Osteoblast (primary cell): ENCODE results near the gene CSTPP1. TPM values are rescaled to one million over a fixed set of nuclear protein-coding genes. Genes with fewer than 3 reads are reported as not detected.
"Not testable (repeated sequence)": the region's sequence is repeated elsewhere in the genome, so short reads cannot be mapped to it uniquely, and the experiment has no call there.

ENCODE experiments used
- DNase-seq: peaks from one replicate; pipeline ENCODE4 v3.0.0; 2011; ENCODE audit warnings: low spot score, mixed read lengths; ENCODE audit not compliant: insufficient read length; ENCODE audit errors: missing footprints
- H2AFZ ChIP-seq: 2 replicates; pipeline ENCODE4 v1.6.0; 2011; ENCODE audit warnings: mild to moderate bottlenecking, low read length
- H3K27ac ChIP-seq: 2 replicates; pipeline ENCODE4 v1.5.1; 2011; ENCODE audit warnings: mild to moderate bottlenecking, low read depth, low read length, moderate library complexity
- H3K27me3 ChIP-seq: 2 replicates; pipeline ENCODE4 v1.6.0; 2012; ENCODE audit warnings: mild to moderate bottlenecking, control low read depth, inconsistent platforms, low read length, moderate library complexity; ENCODE audit not compliant: insufficient read depth
- H3K36me3 ChIP-seq: 2 replicates; pipeline ENCODE4 v1.5.1; 2011; ENCODE audit warnings: mild to moderate bottlenecking, low read length, control low read depth, moderate library complexity; ENCODE audit not compliant: insufficient read depth
- H3K4me1 ChIP-seq: 2 replicates; pipeline ENCODE4 v1.5.1; 2011; ENCODE audit warnings: mild to moderate bottlenecking, low read length, control low read depth, moderate library complexity; ENCODE audit not compliant: insufficient read depth
- H3K4me2 ChIP-seq: 2 replicates; pipeline ENCODE4 v1.6.0; 2011; ENCODE audit warnings: mild to moderate bottlenecking, low read length; ENCODE audit not compliant: insufficient read depth
- H3K4me3 ChIP-seq: fragments of 200-600 bp; sonication (generic); 3 replicates; pipeline ENCODE4 v1.5.1; 2012; ENCODE audit warnings: mild to moderate bottlenecking, low read length, inconsistent platforms; ENCODE audit not compliant: insufficient read depth
- H3K79me2 ChIP-seq: 2 replicates; pipeline ENCODE4 v1.6.0; 2012; ENCODE audit warnings: mild to moderate bottlenecking, low read length, control low read depth, inconsistent platforms; ENCODE audit not compliant: insufficient read depth
- H3K9me3 ChIP-seq: 2 replicates; pipeline ENCODE4 v1.5.1; 2011; ENCODE audit warnings: low read depth, low read length, control low read depth
- H4K20me1 ChIP-seq: 2 replicates; pipeline ENCODE4 v1.6.0; 2012; ENCODE audit warnings: mild to moderate bottlenecking, low read length, control low read depth; ENCODE audit not compliant: insufficient read depth
- CTCF ChIP-seq: IDR thresholded peaks from 2 replicates; pipeline ENCODE4 v1.5.1; 2011; ENCODE audit warnings: mild to moderate bottlenecking, low read depth, low read length, moderate library complexity; ENCODE audit errors: extremely low read depth
- total RNA-seq: library from RNA; depleted of rRNA; stranded (reverse); fragments of >200 nt; gene quantifications from 2 replicates; pipeline ENCODE4 v1.2.3, GENCODE V29; 2012

Gene CSTPP1
- total RNA-seq, 1 donor, result 27.1 TPM

DNA sequence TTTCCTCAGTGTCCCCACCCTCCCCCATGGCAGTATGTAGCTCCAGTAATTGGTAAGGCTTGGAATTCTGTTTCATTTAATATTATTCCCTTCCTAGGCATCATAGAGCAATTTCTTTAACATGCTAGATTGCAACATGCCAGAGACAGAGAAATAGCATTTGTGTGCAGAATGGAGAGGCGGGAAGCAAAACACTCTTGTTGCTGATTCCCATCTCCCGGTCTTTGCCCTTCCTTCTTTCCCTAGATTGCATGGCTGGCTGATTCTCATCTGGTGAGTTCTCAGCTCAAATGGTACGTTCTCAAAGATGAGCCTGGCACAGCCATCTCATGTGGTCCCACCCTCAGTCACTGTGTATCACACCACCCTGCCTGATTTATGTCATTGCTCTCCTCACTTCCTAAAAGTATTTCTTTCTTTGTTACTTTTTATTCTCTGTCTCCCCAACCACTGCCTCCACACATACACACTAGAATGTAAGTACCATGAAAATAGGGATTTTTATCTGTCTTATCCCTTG lies 173.2 kb downstream of the CSTPP1 start:
- no peak overlapping the region for H2AFZ ChIP-seq
- no peaks in the 10 kb centered on the region for H3K79me2 ChIP-seq

GRCh38 chr11:47111318-47111804 lies 174.8 kb downstream of the CSTPP1 start:
- Histone ChIP-seq H3K79me2 (no peaks in the 10 kb centered on the region), H3K27me3 (no peaks in the 10 kb centered on the region), H3K36me3 (no peaks in the 10 kb centered on the region), H3K4me2 (no peak overlapping the region), H3K27ac (no peak overlapping the region), H3K4me3 (no peak overlapping the region), H3K9me3 (no peaks in the 10 kb centered on the region), H4K20me1 (peaks cover 7% of the 10 kb centered on the region), H3K4me1 (no peaks in the 10 kb centered on the region), H2AFZ (no peak overlapping the region)
- no peak for DNase-seq
- TF ChIP-seq CTCF, result no peak

More for the DNA sequence above, 173.2 kb downstream of the CSTPP1 start:
- no peak for TF ChIP-seq CTCF
- H3K36me3 ChIP-seq, result no peaks in the 10 kb centered on the region
- no peak overlapping the region for H3K4me3 ChIP-seq
- H4K20me1 ChIP-seq, result peaks cover 7% of the 10 kb centered on the region
- no peaks in the 10 kb centered on the region for H3K27me3 ChIP-seq
- H3K27ac ChIP-seq, result no peak overlapping the region
- DNase-seq, result no peak
- no peaks in the 10 kb centered on the region for H3K9me3 ChIP-seq
- no peaks in the 10 kb centered on the region for H3K4me1 ChIP-seq
- H3K4me2 ChIP-seq, result no peak overlapping the region

GRCh38 chr11:47112941-47113340 lies 176.4 kb downstream of the CSTPP1 start:
- H3K36me3 ChIP-seq, DNase-seq: not testable (repeated sequence)

GRCh38 chr11:47118958-47119688 lies 182.6 kb downstream of the CSTPP1 start:
- H2AFZ ChIP-seq, DNase-seq, H3K4me3 ChIP-seq, H3K9me3 ChIP-seq, H3K4me2 ChIP-seq, H3K27me3 ChIP-seq, H3K79me2 ChIP-seq, H4K20me1 ChIP-seq, H3K4me1 ChIP-seq, H3K36me3 ChIP-seq, H3K27ac ChIP-seq: not testable (repeated sequence)

More at GRCh38 chr11:47112941-47113340, 176.4 kb downstream of the CSTPP1 start:
- not testable (repeated sequence) for H3K4me3 ChIP-seq, H4K20me1 ChIP-seq, H3K27ac ChIP-seq, H3K27me3 ChIP-seq, H3K4me2 ChIP-seq, H2AFZ ChIP-seq, H3K9me3 ChIP-seq, H3K4me1 ChIP-seq, H3K79me2 ChIP-seq

GRCh38 chr11:47121056-47121455 lies 184.5 kb downstream of the CSTPP1 start:
- Histone ChIP-seq H3K27me3 (no peaks in the 10 kb centered on the region), H3K4me3 (no peak overlapping the region), H2AFZ (no peak overlapping the region), H3K36me3 (no peaks in the 10 kb centered on the region), H3K27ac (no peak overlapping the region), H3K79me2 (no peaks in the 10 kb centered on the region), H3K9me3 (no peaks in the 10 kb centered on the region), H3K4me2 (no peak overlapping the region), H4K20me1 (peaks cover 6% of the 10 kb centered on the region), H3K4me1 (peaks cover 6% of the 10 kb centered on the region)
- TF ChIP-seq CTCF, result no peak
- DNase-seq, result no peak
